ENCODE results near the gene FANCE.
"Not testable (repeated sequence)": the region's sequence is repeated elsewhere in the genome, so short reads cannot be mapped to it uniquely, and the experiment has no call there.

The FANCE gene

DNA sequence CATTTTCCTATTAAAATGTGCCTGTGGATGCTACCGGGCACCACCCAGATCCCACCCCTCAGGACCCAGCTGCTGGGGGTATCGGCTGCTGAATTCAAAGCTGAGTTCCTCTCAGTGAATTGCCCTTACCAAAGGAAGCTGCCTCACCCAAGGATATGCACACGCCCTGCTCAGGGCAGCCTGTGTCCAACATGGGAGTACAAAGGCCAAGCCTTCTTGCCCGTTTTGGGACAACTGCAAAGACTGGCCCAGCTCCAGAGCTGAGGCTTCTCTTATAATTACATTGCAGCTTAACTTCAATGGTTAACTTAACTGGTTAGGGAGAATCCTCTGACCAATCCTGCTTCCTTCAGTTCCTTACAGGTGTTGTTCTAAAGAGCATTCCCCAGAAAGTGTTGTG lies 19.8 kb upstream of the FANCE start:
- DNase-seq (ENCODE audit: low spot score), result no peak

DNA sequence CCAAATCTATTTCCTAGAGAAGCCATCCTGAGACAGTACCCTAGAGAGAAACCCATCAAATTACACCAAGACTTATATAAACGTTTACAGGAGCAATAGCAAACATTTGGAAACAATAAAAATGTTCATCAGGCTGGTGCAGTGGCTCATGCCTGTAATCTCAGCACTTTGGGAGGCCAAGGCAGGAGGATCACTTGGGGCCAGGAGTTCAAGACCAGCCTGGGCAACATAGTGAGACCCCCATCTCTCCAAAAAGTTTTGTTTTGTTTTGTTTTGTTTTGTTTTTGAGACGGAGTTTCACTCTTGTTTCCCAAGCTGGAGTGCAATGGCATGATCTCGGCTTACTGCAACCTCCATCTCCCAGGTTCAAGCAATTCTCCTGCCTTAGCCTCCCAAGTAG lies 19.4 kb upstream of the FANCE start:
- DNase-seq (ENCODE audit: low spot score), result not testable (repeated sequence)

DNA sequence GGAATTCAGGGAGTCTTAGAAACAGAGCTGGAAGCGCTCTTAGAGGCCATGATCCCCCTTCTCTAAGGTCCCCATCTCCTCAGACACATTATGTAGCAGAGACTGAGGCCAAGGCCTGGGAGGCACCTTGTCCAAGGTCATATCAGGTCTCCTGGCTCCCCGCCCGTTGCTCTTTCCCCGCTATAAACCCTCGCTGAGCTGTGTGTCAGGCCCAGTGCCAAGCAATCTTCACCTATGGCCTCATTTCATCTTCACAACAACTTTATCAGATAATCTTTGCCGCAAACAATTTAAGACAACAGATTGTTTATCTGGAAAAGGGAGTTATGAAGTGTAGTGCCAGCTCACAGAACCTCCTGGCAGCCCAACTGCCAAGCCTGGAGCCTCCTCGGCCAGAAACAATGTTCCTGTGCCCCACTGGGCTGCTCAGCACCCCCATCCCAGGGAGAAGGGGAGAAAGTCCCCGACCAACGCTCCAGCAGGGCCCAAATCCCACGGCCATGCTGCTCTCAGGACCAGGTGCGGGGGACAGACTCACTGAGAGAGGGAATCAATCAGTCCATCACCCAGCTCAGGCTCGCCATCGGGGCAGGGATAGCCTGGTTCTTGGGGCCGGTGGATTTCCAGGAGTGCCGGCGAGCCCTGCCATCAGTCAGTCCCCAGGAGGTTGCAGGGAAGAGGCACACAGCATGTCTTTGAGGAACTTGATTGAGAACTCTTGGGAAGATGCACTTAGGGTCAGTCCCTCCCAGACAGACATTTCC lies 16.9 kb upstream of the FANCE start:
- DNase-seq (ENCODE audit: low spot score), result peak; percentile 75

DNA sequence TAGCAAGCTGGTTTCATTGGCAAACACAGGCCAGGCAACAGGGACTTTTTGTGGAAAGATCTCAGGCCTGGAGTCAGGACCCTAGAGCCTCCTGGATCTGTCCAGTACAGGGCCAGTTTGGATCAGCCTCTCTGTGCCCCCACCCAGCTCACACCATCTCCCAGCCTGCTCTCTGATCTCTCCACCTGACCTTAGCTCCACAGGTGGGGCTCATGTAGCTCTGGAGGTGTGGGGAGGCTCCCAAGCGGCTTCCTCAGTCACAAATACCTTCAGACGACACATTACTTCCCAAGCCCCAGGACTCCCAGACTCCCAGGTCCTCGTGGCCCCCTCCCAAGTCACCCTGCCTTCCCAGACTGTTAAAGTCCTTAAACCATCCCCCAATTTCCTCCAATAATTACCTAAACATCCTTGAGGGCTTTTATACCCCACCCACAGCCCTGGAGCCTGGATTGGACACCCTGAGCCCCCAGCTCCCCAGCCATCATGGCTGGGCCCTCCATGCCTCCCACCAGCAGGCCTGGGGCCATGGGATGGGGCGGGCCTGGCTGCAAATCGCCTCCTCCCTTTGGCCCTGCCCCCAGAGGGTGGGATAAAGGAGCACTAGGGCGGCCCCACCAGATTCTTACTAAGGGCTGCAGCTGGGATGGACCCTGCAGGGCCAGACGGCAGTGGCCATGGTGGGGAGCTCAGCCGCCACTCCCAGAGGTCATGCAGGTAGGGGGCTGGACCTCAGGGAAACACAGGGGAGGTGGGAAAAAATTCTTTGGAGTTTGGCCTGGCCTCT lies 15.9 kb upstream of the FANCE start:
- DNase-seq (ENCODE audit: low spot score), result no peak

DNA sequence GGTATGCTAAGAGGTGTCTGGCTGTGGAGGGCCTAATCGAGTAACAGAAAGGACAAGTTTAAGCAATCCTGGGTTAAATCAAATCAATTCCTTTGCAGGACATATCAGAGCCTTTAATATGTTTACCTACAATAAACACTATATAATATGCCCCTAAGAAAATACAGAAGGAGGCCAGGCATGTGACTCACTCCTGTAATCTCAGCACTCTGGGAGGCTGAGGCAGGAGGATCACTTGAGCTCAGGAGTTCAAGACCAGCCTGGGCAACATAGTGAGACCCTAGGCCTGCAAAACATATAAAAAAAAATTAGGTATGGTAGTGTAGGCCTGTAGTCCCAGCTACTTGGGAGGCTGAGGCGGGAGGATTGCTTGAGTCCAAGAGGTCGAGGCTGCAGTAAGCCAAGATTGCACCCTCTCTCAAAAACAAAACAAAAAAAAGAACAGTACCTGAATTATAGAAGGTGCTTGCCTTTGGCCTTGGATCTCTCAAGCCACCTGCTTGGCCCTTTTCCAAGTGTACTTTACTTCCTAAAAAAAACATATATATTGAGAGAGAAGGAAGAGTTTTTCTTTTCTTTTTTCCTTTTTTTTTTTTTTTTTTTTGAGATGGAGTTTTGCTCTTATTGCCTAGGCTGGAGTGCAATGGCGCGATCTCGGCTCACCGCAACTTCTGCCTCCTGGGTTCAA lies 13.6 kb upstream of the FANCE start:
- not testable (repeated sequence) for DNase-seq (ENCODE audit: low spot score)

DNA sequence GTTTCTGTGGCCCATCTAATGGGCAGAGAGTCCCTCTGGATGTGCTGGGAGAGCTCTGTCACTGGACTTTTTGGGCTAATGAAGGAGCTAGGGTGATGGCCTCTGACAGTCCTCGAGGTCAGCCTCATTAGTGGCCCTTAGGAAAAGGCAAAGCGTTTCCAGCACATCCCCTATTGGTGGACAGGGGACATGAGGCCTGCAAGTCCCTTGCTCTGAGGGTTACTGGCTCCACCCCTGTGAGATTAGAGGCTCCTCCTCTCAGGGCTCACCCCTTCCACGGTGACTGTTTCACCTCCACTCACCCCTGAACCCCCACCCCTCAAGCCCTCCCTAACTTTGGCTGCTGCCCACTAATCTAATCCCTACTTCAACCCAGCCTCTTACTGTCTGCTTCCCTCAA lies 12.8 kb upstream of the FANCE start:
- no peak for DNase-seq (ENCODE audit: low spot score)

DNA sequence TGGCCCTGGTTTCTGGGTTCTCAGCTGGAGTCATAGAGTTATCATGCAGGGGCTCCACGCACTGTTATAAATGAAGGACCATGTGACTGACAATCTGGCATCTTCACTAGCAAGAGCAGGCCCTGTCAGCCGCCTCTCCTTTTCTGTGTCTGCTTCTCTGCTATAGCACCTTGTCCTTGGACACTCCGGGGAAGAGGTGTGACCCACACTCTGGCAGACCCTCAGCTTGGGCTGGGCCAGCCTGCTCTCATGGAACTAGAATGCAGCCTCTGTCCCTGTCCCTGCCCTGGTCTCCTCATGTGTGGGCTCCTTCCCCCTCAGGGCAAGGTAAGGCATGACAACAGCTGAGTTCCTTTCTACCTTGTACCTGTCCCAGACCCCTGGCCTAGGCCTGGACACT lies 10.9 kb upstream of the FANCE start:
- DNase-seq (ENCODE audit: low spot score), result no peak

DNA sequence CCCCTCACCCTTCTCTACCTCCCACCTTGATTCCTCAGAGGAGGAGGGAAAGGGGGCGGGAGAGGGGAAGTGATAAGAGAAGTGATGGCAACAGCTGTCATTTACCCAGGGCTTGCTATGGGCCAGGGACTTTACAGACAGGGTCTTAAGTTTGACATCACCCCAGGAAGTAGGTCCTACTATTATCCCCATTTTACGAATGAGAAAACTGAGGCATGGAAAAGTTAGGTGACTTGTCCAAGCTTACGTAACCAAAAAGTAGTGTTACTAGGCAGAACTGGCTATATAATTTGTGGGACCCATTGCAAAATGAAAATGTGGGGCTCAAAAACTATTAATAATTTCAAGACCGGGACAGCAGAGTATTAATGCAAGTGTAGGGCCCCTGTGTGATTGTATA lies 10.5 kb upstream of the FANCE start:
- DNase-seq (ENCODE audit: low spot score), result no peak

DNA sequence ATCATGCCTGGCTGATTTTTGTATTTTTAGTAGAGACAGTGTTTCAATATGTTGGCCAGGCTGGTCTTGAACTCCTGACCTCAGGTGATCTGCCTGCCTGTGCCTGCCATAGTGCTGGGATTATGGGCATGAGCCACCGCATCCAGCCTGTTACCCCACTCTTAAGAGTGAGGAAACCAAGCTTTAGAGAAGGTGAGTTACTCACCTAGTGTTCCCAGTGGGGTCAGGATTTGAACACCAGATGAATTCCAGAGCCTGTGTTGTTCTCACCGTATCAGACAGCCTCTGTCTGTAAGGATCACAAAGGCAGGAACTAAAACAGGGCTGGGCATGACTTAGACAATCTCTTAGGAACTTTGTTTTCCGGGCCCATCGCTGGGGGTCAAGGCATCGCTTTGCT lies 9.4 kb upstream of the FANCE start:
- no peak for DNase-seq (ENCODE audit: low spot score)

DNA sequence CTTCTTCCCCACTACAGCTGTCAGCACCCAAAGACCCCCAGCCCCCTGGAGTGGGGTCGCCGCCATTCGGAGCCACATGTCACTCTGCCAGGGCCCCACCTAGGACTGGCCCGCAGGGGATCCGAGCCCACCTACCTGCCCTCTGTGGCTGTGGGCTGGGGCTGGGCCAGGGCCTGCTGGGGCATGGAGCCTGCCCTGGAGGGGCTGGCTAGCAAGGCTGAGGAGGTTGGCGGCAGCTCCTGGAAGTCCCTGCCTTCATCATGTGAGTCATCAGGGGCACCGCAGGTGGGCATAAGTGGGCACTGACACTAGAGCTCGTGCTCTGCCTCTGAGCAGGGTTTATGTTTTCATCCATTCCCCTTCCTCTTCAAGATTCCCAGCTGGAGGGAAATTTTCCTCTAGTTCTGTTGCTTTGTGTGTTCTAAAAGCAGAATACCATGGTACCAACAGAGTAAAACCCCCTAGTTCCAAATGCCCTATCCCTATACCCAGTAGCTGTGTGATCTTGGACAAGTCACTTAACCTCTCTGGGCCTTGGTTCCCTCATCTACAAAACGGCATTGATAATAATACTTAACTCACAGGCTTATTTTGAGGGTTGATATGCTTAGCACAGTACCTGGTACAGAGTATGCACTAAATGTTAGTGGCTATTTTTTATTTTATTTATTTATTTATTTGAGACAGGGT lies 8.7 kb upstream of the FANCE start:
- DNase-seq (ENCODE audit: low spot score), result no peak

DNA sequence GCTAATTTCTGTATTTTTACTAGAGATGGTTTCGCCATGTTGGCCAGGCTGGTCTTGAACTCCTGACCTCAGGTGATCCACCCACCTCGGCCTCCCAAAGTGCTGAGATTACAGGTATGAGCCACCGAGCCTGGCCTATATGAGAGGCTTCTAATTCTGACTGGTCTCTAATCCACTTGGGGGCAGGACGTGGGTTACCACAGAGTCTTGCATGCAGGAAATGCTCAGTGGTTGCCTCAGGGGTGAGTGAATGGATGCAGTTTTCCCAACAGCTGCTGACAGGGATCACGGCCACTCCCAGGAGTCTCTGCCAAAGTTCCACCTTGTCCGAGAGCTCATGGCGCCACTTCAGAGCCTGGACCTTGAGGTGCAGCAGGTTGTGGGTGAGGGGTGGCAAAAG lies 6.4 kb upstream of the FANCE start:
- DNase-seq (ENCODE audit: low spot score), result no peak

DNA sequence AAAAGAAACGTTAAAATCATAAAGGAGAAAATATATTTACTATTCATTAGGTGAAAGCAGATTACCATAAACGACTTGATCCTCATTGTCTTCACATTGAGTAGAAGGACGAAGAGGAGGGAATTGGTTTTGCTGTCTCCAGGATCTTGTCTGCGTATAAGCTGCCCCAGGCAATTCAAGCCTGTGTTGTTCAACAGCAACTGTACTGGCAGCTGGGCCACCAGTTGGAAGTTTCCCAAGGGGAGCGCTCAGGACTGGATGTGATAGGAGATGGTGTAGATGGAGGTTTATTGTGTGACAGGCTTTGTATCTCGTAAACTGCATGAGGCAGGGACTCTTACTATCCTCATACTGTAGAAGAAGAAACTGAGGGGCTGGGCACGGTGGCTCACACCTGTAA lies 3.9 kb upstream of the FANCE start:
- no peak for DNase-seq (ENCODE audit: low spot score)

DNA sequence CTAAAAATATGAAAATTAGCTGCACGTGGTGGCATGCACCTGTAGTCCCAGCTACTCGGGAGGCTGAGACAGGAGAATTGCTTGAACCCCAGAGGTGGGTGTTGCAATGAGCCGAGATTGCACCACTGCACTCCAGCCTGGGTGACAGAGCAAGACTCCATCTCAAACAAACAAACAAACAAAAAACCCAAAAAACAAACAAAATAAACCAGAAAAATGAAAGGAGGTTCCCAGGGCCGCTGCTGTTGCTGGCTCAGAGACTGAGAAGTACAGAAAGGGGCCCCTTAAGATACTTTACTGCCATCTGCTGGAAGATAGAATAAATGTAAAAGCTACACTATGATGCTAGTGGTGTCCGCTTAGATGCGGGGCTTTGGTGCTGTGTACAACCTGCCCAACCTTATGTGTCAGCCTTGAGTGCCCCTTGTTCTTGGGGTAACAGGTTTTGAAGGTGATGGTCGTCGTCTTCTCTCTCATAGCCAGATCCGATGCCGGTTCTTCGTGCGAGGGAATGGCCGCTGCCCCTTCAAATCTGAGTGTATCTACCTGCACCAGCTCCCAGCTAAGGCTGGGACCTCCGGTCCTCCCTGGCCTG lies 2.8 kb upstream of the FANCE start:
- DNase-seq (ENCODE audit: low spot score), result peak; percentile 84

DNA sequence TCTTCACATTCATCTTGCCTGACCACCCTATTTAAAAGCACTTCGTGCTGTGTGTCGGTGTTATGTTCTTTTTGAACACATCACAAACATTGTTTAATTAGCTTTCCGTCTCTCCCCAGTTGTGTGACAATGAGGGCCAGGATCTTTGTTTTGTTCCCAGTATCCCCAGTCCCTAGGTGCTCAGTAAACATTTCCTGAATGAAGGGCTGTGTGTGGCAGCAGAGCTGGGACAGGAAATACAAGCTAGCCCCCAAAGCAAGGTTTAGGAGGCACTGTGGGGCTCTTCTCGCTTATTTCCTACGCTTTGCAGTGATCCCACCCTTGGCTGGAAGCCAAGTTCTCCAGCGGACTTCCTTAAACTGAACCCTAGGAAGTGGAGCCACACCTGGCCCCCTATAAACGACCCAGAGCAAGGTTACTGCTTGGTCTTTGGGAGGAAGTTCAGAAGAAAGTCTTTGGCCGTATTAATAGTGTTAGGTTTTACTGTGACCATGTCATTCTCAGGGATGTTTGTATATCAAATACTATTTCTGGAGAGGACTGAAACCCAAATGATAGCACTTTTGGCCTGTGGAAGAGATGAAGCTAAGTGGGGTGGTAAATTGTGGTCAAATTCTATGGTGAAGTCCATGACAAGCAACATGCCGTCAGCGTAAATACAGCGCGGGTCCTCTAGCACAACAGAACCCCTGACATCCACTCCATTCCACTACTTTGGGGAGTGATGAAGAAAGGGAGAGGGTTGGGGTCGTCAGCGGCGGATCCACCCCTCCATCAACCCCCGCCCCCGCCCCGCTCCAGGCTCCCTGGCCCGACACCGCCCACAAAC lies 570 bp upstream of the FANCE start:
- DNase-seq (ENCODE audit: low spot score), result no peak

DNA sequence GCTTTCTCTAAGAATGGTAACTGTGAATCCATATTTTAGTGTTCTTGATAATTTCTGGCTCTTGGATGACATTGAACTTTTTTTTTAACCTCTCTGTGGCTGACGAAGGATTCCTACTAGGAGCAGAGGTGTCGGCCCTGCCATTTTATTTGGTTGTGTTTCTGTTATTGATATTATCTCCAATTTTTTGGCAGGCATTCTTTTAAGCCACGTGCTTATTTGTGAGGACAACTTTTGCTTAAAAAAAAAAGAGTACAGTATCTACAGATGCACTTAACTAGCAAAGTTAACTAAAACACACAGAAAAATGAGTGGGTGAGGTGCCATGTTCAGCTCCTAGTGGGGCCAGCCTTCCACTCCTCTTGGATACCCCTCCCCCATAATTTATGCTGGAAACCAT lies 1.1 kb downstream of the FANCE start:
- no peak for DNase-seq (ENCODE audit: low spot score)

DNA sequence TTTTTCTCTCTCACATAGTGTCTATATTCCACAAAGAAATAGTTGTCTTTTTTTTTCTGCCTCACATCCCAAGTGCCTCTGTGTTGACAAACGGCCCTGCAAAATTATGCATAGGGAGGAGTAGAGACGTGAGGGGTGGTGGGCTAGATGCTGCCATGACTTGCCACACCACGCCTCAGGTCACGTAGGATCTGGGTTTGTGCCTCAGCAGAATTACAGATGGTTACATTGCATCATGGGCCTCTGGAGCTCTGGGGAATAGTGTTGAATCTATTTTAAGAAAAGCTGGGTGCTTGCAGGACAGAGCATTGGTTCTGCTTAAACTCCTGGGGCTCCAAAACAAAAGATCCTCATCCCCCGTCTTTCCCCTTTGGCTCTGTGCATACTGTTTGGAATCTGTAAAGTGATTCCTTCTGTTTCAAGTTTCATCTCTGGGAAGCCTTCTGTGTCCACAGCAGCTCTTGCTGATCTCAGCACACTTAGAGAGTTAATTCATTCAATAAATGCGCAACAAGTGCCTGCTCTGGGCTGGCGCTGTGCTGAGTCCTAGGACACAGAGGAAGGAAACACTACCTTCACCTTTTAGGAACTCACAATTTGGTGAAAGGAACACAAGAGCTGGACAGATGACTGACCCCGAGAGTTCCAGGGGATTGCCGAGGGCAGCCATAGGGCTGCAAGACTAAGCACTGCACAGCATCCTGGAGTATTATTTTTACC lies 2.4 kb downstream of the FANCE start:
- DNase-seq (ENCODE audit: low spot score), result no peak

DNA sequence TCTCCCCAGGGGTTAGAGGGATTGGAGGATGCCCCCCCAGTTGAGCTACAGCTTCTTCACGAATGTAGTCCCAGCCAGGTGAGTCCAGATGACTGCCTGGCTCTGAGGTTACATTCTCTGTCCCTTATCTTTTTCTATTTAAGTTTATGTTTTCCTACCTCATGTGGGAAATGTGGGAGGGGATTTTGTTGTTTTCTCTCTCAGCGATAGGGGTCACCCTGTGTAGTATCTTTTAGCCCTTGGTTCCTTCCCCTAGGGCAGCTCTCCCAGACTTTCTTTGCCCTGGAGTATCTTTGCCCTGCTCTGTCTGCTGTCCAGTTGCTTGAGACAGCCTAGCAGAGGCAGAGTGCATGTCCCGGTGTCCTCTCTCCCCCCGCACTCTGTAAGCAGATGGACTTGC lies 5.8 kb downstream of the FANCE start:
- no peak for DNase-seq (ENCODE audit: low spot score)

DNA sequence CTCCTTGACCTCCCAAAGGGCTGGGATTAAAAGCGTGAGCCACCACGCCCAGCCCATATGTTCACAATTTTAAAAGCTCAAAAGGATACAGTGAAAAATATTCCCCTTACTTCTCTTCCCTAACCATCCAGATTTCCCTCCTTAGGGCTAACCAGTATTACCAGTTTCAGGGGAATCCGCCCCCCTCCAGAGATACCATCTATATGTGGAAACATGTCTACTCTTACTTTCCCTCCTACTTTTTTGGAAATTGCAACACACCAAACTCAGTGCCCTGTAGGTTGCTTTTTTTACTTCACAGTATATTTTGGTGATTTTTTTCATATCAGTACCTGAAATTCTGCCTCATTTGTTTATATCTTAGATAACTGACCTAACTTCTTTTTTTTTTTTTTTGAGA lies 9.1 kb downstream of the FANCE start:
- DNase-seq (ENCODE audit: low spot score), result no peak

DNA sequence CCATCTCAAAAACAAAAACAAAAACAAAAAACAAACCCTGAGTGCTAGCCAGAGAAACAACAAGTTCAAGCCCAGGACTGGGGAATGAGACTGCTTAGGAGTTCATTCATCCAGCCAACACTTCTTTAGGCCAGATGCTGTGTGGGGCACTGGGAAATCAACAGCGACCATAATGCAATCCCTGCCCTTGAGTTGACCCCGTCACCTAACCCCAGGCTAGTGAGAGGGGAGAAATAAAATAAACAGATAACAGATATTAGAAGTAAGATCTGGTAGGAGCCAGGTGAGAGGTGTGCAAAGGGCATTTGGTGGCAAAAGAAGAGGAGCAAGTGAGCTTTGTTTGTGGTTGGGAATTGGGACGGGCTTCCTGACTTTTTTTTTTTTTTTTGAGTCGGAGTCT lies 11.2 kb downstream of the FANCE start:
- no peak for DNase-seq (ENCODE audit: low spot score)

DNA sequence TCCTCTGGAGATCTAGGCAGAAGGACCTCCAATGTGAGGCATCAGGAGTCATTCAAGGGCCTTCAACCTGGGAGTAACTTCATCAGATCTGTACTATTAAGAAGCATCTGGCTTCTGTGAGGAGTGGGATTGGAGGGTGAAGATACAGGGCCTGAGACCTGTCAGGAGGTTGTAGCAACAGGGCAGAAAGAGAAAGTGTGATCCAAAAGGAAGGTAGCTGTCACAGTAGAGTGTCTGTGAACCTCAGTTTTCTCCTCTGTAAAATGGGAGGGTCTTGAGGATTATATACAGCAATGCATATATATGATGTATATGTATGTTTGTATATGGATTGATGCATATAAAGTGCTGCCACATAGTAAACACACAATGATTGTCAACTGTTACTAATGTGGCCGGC lies 13.5 kb downstream of the FANCE start:
- DNase-seq (ENCODE audit: low spot score), result no peak
